ENCODE results near the gene CDC37. TPM values are rescaled to one million over a fixed set of nuclear protein-coding genes. Genes with fewer than 3 reads are reported as not detected.
A peak's percentile ranks its signal among the peaks of the same experiment; 100 is the strongest.

The CDC37 gene
- total and polyA plus RNA-seq, 9 donors, result 128 to 166 (median 146) TPM

DNA sequence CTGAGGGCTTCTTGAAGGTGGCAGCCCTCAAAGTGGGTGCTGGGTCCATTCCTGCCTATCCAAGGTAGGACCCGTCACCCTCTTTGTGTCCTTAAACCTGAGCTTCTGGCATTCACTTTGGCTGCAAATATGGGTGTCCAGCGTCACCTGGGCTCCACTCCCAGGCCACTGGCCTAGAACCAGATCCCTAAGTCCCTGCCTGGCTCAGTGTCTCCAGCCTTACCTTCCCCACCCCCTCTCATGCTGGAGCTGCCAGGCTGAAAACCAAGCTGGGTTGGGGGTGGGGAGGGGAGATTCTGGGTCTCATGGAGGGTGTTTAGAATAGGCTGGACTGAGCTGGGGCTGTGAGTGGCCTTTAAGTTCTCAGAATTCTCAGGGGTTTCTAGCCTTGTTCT lies 29.4 kb upstream of the CDC37 start:
- no peak overlapping the region for H3K27ac ChIP-seq (ENCODE audit: low read length)
- DNase-seq, result no peak
- peaks cover 38% of the 10 kb centered on the region for H3K27me3 ChIP-seq (ENCODE audit: control insufficient read depth, insufficient read depth, low read length)
- peaks cover 18% of the 10 kb centered on the region for H3K4me1 ChIP-seq (ENCODE audit: control insufficient read depth, insufficient read depth, low read length)
- H3K36me3 ChIP-seq (ENCODE audit: control insufficient read depth, insufficient read depth, low read length), result no peaks in the 10 kb centered on the region
- H3K4me3 ChIP-seq (ENCODE audit: low read length), result no peak overlapping the region
- H3K9me3 ChIP-seq (replicated peaks; ENCODE audit: control insufficient read depth, low read depth, low read length), result no peaks in the 10 kb centered on the region
- WGBS (ENCODE audit: insufficient coverage), result 80% methylated on average over 1 of the region's 2 CpGs

DNA sequence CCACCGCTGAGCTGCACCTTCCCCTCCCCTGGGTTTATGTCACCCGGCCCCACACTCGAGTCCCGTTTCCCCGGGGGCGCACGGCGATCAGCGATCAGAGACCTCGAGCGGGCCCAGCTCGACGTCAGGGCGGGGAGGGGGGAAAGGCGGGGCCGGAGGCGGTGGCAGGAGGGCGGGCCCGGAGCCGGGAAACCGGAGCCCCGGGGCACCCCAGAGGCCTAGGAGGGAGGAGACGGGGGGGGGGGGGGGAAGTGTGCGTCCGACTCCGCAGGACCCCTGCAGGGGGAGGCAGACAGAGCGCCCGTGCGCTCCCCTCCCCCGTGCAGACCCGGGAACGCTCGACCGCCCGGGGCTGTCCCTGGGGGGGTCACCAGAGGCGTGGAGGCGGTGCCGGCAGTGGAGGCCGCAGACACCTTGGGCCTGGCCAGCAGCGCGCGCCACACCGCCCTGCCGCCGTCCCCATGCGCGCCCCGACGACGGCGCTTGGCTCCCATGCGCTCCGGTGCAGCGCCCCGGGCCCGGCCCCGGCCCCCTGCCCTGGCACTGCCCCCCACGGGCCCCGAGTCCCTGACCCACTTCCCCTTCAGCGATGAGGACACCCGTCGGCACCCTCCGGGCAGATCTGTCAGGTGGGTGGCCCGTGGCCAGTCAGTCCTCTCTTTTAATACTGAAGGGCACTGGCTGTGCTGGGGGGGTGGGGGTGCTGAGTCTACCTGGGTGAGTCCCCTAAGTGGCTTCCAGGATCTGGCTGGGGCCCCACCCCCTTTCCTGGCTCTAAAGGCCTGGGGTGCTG lies 28.8 kb upstream of the CDC37 start:
- DNase-seq, result peak; percentile 64
- H3K4me3 ChIP-seq (ENCODE audit: low read length), result peak overlapping the region; percentile 42
- no peaks in the 10 kb centered on the region for H3K9me3 ChIP-seq (replicated peaks; ENCODE audit: control insufficient read depth, low read depth, low read length)
- WGBS (ENCODE audit: insufficient coverage), result 2% methylated on average over 23 of the region's 64 CpGs
- peaks cover 44% of the 10 kb centered on the region for H3K27me3 ChIP-seq (ENCODE audit: control insufficient read depth, insufficient read depth, low read length)
- no peak overlapping the region for H3K27ac ChIP-seq (ENCODE audit: low read length)
- no peaks in the 10 kb centered on the region for H3K36me3 ChIP-seq (ENCODE audit: control insufficient read depth, insufficient read depth, low read length)
- H3K4me1 ChIP-seq (ENCODE audit: control insufficient read depth, insufficient read depth, low read length), result peaks cover 18% of the 10 kb centered on the region

DNA sequence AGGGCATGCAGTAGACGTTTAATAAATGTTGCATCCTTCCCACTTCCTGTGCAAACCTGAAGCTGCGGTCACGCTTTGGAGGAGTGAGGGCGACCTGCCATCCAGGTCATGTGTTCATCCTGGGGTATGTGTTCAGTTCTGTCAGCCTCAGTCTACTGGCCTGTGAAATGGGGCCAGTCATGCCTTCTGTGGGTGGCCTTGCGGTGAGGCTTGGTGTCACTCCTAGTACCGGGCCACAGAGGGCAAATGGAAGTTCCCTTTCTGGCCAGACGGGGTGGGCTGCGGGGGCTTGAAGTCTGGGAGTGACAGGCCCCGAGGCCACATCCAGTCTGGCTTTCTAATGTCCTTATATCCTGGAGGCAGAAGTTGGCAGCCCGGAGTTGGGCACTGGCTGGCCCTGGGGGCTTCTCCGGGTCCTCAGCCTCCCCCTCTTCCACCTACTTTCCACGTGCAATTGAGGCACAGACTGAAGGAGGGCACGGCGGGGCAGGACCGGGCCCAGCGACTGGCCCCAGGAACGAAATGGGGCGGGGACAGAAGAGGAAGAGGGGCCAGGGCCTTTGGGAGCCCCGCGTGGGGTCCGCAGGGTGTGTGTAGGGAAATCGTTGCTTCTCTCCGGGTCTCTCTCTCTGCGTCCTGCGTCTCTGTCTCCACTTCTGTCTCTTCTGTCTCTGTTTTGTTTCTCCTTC lies 28.1 kb upstream of the CDC37 start:
- WGBS (ENCODE audit: insufficient coverage), result 23% methylated on average over 16 of the region's 25 CpGs
- no peak overlapping the region for H3K27ac ChIP-seq (ENCODE audit: low read length)

DNA sequence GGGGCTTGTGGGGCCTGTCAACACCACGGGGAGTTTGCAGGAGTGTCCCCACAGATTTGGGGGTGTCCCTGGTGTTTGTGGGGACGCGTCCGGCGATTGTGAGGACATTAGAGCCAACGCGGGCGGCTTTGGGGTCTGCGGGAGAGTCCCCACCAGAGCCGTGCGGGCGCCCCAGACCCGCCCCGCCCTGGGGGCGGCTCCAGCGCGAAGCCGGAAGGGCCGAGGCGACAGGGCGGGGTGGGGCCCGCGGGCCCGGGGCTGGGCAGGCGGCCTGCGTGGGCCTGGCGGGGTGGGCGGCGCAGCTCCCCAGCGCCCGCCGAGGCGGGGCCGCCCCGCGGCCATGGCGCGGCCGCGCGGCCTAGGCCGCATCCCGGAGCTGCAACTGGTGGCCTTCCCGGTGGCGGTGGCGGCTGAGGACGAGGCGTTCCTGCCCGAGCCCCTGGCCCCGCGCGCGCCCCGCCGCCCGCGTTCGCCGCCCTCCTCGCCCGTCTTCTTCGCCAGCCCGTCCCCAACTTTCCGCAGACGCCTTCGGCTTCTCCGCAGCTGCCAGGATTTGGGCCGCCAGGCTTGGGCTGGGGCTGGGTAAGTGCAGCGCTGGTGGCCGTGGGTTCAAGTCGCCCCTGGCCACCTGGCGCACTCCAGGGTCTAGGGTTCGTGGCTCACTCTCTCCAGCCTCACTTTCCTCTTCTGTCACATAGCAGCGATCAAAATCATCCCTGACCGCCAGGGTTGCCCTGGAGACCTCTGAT lies 27.3 kb upstream of the CDC37 start:
- DNase-seq, result peak; percentile 68
- 3% methylated on average over 72 of the region's 75 CpGs for WGBS (ENCODE audit: insufficient coverage)
- no peak overlapping the region for H3K27ac ChIP-seq (ENCODE audit: low read length)
- H3K27me3 ChIP-seq (ENCODE audit: control insufficient read depth, insufficient read depth, low read length), result peaks cover 57% of the 10 kb centered on the region
- peak overlapping the region; percentile 42 for H3K4me3 ChIP-seq (ENCODE audit: low read length)
- H3K36me3 ChIP-seq (ENCODE audit: control insufficient read depth, insufficient read depth, low read length), result no peaks in the 10 kb centered on the region
- H3K9me3 ChIP-seq (replicated peaks; ENCODE audit: control insufficient read depth, low read depth, low read length), result no peaks in the 10 kb centered on the region
- H3K4me1 ChIP-seq (ENCODE audit: control insufficient read depth, insufficient read depth, low read length), result peaks cover 18% of the 10 kb centered on the region

More for the DNA sequence above, 28.1 kb upstream of the CDC37 start:
- no peak for DNase-seq
- Histone ChIP-seq H3K4me1 (ENCODE audit: control insufficient read depth, insufficient read depth, low read length) (peaks cover 18% of the 10 kb centered on the region), H3K27me3 (ENCODE audit: control insufficient read depth, insufficient read depth, low read length) (peaks cover 50% of the 10 kb centered on the region), H3K4me3 (ENCODE audit: low read length) (peak overlapping the region; percentile 42), H3K9me3 (replicated peaks; ENCODE audit: control insufficient read depth, low read depth, low read length) (no peaks in the 10 kb centered on the region), H3K36me3 (ENCODE audit: control insufficient read depth, insufficient read depth, low read length) (no peaks in the 10 kb centered on the region)

DNA sequence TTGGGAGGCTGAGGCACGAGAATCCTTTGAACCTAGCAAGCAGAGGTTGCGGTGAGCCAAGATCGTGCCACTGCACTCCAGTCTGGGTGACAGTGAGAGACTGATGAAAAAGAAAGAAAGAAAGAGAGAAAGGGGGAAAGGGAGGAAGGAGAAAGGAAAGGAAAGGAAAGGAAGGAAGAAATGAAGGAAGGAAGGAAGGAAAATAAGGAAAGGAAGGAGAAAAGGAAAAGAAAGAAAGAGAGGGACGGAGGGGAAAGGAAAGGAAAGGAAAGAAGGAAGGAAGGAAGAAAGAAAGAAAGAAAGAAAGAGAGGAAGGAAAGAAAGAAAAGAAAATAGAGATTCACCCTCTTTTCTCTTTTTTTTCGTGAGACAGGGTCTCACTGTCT lies 25.6 kb upstream of the CDC37 start:
- Histone ChIP-seq H3K4me3 (ENCODE audit: low read length) (no peak overlapping the region), H3K36me3 (ENCODE audit: control insufficient read depth, insufficient read depth, low read length) (no peaks in the 10 kb centered on the region), H3K27me3 (ENCODE audit: control insufficient read depth, insufficient read depth, low read length) (peaks cover 74% of the 10 kb centered on the region), H3K27ac (ENCODE audit: low read length) (no peak overlapping the region), H3K9me3 (replicated peaks; ENCODE audit: control insufficient read depth, low read depth, low read length) (no peaks in the 10 kb centered on the region), H3K4me1 (ENCODE audit: control insufficient read depth, insufficient read depth, low read length) (peaks cover 26% of the 10 kb centered on the region)
- WGBS (ENCODE audit: insufficient coverage), result 70% methylated on average over 5 of the region's 5 CpGs
- no peak for DNase-seq

DNA sequence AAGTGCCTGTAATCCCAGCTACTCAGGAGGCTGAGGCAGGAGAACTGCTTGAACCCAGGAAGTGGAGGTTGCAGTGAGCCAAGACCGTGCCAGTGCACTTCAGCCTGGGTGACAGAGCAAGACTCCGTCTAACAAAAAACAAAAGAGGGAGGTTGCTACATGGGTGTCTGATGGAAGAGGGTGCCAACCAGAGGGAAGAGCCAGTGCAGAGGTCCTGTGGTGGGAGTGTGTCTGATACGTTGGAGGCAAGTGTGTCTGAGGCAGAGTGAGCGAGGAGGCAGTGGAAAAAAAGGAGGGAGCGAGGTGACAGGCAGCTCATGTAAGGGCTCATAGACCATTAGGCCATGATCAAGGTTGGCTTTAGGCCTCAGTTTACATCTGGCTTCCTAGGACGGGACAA lies 23.8 kb upstream of the CDC37 start:
- DNase-seq, result no peak
- no peaks in the 10 kb centered on the region for H3K36me3 ChIP-seq (ENCODE audit: control insufficient read depth, insufficient read depth, low read length)
- H3K4me1 ChIP-seq (ENCODE audit: control insufficient read depth, insufficient read depth, low read length), result peaks cover 25% of the 10 kb centered on the region
- H3K27ac ChIP-seq (ENCODE audit: low read length), result no peak overlapping the region
- H3K4me3 ChIP-seq (ENCODE audit: low read length), result no peak overlapping the region
- 72% methylated on average over 6 of the region's 6 CpGs for WGBS (ENCODE audit: insufficient coverage)
- no peaks in the 10 kb centered on the region for H3K9me3 ChIP-seq (replicated peaks; ENCODE audit: control insufficient read depth, low read depth, low read length)
- peaks cover 82% of the 10 kb centered on the region for H3K27me3 ChIP-seq (ENCODE audit: control insufficient read depth, insufficient read depth, low read length)

DNA sequence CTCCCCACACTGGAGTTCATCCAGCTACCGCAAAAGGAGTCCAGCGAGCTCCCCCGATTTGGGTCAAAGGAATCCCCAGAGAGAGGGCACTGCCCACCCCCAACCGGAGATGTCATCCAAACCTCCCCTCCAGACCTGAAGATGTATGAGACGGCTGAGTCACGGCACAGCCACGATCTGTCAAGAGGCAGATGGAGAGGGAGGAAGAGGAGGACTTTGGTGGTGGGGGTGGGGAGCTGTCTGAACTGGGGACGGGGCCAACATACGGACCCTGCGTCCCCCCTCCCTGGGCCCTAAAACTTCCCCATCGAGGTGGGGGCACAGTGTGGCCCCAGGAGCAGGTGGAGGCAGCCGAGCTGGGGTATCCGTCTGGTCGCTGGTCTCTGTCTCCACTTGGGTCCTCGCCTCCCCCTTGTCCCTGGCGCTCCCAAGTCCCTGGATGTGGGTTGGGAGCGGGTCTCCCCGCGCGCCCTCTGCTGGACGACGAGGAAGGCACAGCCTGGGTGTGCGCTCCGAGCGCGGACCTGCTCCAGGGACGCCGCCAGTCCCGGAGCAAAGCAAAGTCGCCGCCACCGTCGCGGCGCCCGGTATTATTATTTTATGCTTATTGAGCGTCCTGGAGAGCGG lies 20.8 kb upstream of the CDC37 start:
- H3K36me3 ChIP-seq (ENCODE audit: control insufficient read depth, insufficient read depth, low read length), result no peaks in the 10 kb centered on the region
- peaks cover 85% of the 10 kb centered on the region for H3K27me3 ChIP-seq (ENCODE audit: control insufficient read depth, insufficient read depth, low read length)
- peak; percentile 81 for DNase-seq
- peaks cover 31% of the 10 kb centered on the region for H3K4me1 ChIP-seq (ENCODE audit: control insufficient read depth, insufficient read depth, low read length)
- H3K9me3 ChIP-seq (replicated peaks; ENCODE audit: control insufficient read depth, low read depth, low read length), result no peaks in the 10 kb centered on the region
- under 1% methylated on average over 31 of the region's 38 CpGs for WGBS (ENCODE audit: insufficient coverage)
- no peak overlapping the region for H3K27ac ChIP-seq (ENCODE audit: low read length)
- no peak overlapping the region for H3K4me3 ChIP-seq (ENCODE audit: low read length)

DNA sequence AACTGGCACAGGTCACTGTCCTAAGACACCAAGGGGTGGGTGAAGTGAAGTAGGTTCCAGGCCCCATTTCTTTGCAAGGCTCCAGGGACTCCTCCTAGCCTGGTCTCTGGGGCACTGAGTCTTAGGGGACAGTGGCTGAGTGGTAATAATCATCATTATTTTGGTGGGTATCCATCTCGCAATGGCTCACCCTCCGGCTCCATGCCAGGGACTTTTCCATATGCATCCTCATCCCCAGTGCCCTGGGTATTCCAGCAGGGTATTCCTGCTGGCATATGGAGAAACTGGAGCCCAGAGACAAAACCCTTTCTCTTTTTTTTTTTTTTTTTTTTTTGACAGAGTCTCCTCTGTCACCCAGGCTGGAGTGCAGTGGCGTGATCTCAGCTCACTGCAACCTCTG lies 19.5 kb upstream of the CDC37 start:
- Histone ChIP-seq H3K27ac (ENCODE audit: low read length) (no peak overlapping the region), H3K4me3 (ENCODE audit: low read length) (no peak overlapping the region), H3K4me1 (ENCODE audit: control insufficient read depth, insufficient read depth, low read length) (peaks cover 43% of the 10 kb centered on the region), H3K36me3 (ENCODE audit: control insufficient read depth, insufficient read depth, low read length) (no peaks in the 10 kb centered on the region), H3K27me3 (ENCODE audit: control insufficient read depth, insufficient read depth, low read length) (peaks cover 95% of the 10 kb centered on the region), H3K9me3 (replicated peaks; ENCODE audit: control insufficient read depth, low read depth, low read length) (no peaks in the 10 kb centered on the region)
- DNase-seq, result no peak
- no CpG with 5 or more reads among the region's 3 CpGs for WGBS (ENCODE audit: insufficient coverage)

DNA sequence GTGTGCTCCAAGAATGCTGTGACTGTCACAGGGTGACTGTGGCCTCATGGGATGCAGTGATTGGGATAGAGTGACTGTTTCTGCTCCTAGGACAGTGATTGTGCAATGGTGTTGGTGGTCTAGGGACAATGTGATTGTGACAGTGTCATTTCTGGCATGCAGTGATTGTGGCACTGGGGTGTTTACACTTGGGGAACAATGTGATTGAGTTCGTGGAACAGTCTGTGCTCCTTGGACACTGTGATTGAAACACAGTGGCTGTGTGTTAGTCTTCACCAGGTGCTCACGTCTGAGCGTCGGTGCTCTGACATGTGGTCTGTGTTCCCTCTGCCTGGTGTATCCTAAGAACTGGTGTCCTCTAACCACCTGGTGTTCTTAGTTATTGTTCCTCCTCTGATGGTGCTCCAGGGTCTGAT lies 18.7 kb upstream of the CDC37 start:
- 40% methylated on average over 4 of the region's 4 CpGs for WGBS (ENCODE audit: insufficient coverage)
- H3K4me1 ChIP-seq (ENCODE audit: control insufficient read depth, insufficient read depth, low read length), result peaks cover 44% of the 10 kb centered on the region
- H3K27me3 ChIP-seq (ENCODE audit: control insufficient read depth, insufficient read depth, low read length), result peaks cover 96% of the 10 kb centered on the region
- H3K36me3 ChIP-seq (ENCODE audit: control insufficient read depth, insufficient read depth, low read length), result no peaks in the 10 kb centered on the region
- no peak overlapping the region for H3K4me3 ChIP-seq (ENCODE audit: low read length)
- H3K9me3 ChIP-seq (replicated peaks; ENCODE audit: control insufficient read depth, low read depth, low read length), result no peaks in the 10 kb centered on the region
- no peak for DNase-seq
- no peak overlapping the region for H3K27ac ChIP-seq (ENCODE audit: low read length)
